Hepatocyte (in vitro differentiated cells): ENCODE measurements around the gene SGCD.

Source experiments
- EZH2 ChIP-seq: fragments of 200-600 bp; sonication (generic); IDR thresholded peaks from 2 replicates; pipeline ENCODE4 v1.6.1; 2016; ENCODE audit warnings: antibody characterized with exemption, mild to moderate bottlenecking, borderline replicate concordance
- EZH2phosphoT487 ChIP-seq: fragments of 200-600 bp; sonication (generic); IDR thresholded peaks from one replicate; pipeline ENCODE4 v1.6.1; 2018; ENCODE audit warnings: antibody characterized with exemption, mild to moderate bottlenecking, low read depth, moderate library complexity; ENCODE audit not compliant: unreplicated experiment, severe bottlenecking
- TF ChIP-seq, protein P1 (sequence below): fragments of 200-600 bp; sonication (generic); IDR thresholded peaks from 2 replicates; pipeline ENCODE4 v1.5.1; 2016; ENCODE audit warnings: antibody characterized with exemption, mild to moderate bottlenecking; ENCODE audit not compliant: poor library complexity

DNA sequence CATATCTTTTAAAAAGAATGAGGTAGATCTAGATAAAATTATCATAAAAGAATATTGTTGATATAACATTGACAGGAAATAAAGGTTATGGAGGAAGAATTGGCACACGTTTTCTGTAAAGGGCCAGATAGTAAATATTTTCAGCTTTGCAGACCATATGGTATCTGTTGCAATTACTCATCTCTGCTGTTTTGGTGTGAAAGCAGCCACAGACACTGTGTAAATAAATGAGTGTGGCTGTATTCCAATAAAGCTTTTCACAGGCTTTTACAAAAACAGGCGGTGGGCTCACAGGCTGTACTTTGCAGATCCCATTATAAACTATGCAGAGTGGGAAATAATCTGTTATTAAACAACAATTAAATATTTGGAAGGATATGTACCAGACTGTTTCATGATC, 87.4 kb downstream of the SGCD start:
- TF ChIP-seq, protein P1, sequence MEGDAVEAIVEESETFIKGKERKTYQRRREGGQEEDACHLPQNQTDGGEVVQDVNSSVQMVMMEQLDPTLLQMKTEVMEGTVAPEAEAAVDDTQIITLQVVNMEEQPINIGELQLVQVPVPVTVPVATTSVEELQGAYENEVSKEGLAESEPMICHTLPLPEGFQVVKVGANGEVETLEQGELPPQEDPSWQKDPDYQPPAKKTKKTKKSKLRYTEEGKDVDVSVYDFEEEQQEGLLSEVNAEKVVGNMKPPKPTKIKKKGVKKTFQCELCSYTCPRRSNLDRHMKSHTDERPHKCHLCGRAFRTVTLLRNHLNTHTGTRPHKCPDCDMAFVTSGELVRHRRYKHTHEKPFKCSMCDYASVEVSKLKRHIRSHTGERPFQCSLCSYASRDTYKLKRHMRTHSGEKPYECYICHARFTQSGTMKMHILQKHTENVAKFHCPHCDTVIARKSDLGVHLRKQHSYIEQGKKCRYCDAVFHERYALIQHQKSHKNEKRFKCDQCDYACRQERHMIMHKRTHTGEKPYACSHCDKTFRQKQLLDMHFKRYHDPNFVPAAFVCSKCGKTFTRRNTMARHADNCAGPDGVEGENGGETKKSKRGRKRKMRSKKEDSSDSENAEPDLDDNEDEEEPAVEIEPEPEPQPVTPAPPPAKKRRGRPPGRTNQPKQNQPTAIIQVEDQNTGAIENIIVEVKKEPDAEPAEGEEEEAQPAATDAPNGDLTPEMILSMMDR = no peak
- TF ChIP-seq EZH2 (no peak), EZH2phosphoT487 (no peak)
